ENCODE measurements around the gene HOXB13. TPM values are rescaled to one million over a fixed set of nuclear protein-coding genes. Genes with fewer than 3 reads are reported as not detected.

Gene HOXB13
- total and polyA plus RNA-seq, 4 donors = 0.18 to 0.25 TPM; not detected in 2

DNA sequence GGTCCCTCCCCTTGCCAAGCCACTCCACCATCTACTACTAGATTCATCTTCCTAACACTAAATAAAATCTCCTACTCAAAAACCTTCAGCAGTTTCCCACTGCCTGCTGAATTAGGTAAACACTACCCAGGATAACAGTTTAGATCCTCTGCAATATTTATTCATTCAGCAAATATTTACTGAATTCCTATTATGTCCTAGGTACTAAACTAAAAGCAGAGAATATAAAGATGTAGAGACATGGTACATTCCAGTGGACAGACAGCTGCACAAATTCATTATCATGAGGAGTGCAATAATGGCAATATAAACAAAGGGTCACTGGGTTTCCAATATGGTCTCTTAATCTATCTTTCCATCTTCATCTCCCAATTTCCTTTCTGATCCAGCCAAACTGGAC lies 30.7 kb upstream of the HOXB13 start:
- Histone ChIP-seq H3K27me3 (ENCODE audit: control insufficient read depth in 1 of 2, insufficient read depth in 2 of 2, low read length in 1 of 2) (no peaks in the 10 kb centered on the region), H3K4me1 (ENCODE audit: control insufficient read depth in 1 of 2, insufficient read depth in 2 of 2, low read length in 2 of 2) (no peaks in the 10 kb centered on the region), H3K27ac (ENCODE audit: low read depth in 1 of 2, low read length in 2 of 2) (no peak overlapping the region), H3K36me3 (ENCODE audit: control insufficient read depth in 1 of 2, insufficient read depth in 2 of 2, low read length in 1 of 2) (no peaks in the 10 kb centered on the region), H3K4me3 (ENCODE audit: low read length in 2 of 2) (no peak overlapping the region), H3K9me3 (ENCODE audit: control insufficient read depth, low read length) (no peaks in the 10 kb centered on the region)
- DNase-seq (no peak), ATAC-seq (ENCODE audit: low FRiP score) (no peak)
- intact Hi-C loops (cut with DNase I) = no loop called here

- Histone ChIP-seq H3K4me3 (ENCODE audit: low read length in 2 of 2) (no peak overlapping the region), H3K27ac (ENCODE audit: low read depth in 1 of 2, low read length in 2 of 2) (no peak overlapping the region), H3K36me3 (ENCODE audit: control insufficient read depth in 1 of 2, insufficient read depth in 2 of 2, low read length in 1 of 2) (no peaks in the 10 kb centered on the region), H3K9me3 (ENCODE audit: control insufficient read depth, low read length) (no peaks in the 10 kb centered on the region), H3K4me1 (ENCODE audit: control insufficient read depth in 1 of 2, insufficient read depth in 2 of 2, low read length in 2 of 2) (no peaks in the 10 kb centered on the region), H3K27me3 (ENCODE audit: control insufficient read depth in 1 of 2, insufficient read depth in 2 of 2, low read length in 1 of 2) (no peaks in the 10 kb centered on the region)
- ATAC-seq (ENCODE audit: low FRiP score) (no peak), DNase-seq (no peak)
- intact Hi-C loops (cut with DNase I) = no loop called here
- 42 to 44% methylated on average over 2 of the region's 2 CpGs for WGBS, 2 donors
These were observed 29.0 kb upstream of the HOXB13 start for GRCh38 chr17:48757524-48757961.

GRCh38 chr17:48756830-48757251 lies 28.3 kb upstream of the HOXB13 start:
- no peaks in the 10 kb centered on the region for H3K9me3 ChIP-seq (ENCODE audit: control insufficient read depth, low read length)
- DNase-seq (no peak), ATAC-seq (ENCODE audit: low FRiP score) (no peak)
- no peaks in the 10 kb centered on the region for H3K27me3 ChIP-seq (ENCODE audit: control insufficient read depth in 1 of 2, insufficient read depth in 2 of 2, low read length in 1 of 2)
- intact Hi-C loops (cut with DNase I) = no loop called here
- no peaks in the 10 kb centered on the region for H3K36me3 ChIP-seq (ENCODE audit: control insufficient read depth in 1 of 2, insufficient read depth in 2 of 2, low read length in 1 of 2)
- 23 to 30% methylated on average over 3 of the region's 3 CpGs for WGBS, 2 donors
- no peak overlapping the region for H3K4me3 ChIP-seq (ENCODE audit: low read length in 2 of 2)
- no peaks in the 10 kb centered on the region for H3K4me1 ChIP-seq (ENCODE audit: control insufficient read depth in 1 of 2, insufficient read depth in 2 of 2, low read length in 2 of 2)
- H3K27ac ChIP-seq (ENCODE audit: low read depth in 1 of 2, low read length in 2 of 2) = no peak overlapping the region

DNA sequence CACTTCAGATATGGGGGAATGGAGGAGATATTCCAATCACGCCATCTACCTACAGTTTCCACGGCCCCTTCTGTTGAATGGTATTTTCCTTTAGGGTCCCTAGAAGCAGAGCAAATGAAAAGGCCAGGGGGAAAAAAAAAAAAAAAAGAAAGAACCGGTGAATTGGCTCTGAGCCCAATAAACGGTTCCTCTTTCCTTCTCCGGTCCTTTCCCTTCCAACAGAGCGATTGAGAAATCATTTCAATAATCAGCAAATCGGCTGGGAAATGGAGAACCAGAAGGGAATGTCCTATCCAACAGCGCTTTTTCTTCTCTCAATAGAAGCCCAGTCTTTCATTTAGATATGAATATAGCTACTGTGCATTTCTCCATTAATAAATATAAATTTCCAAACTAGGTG lies 26.8 kb upstream of the HOXB13 start:
- 23 to 29% methylated on average over 8 of the region's 8 CpGs for WGBS, 2 donors
- no peaks in the 10 kb centered on the region for H3K9me3 ChIP-seq (ENCODE audit: control insufficient read depth, low read length)
- no peaks in the 10 kb centered on the region for H3K4me1 ChIP-seq (ENCODE audit: control insufficient read depth in 1 of 2, insufficient read depth in 2 of 2, low read length in 2 of 2)
- no peak overlapping the region for H3K4me3 ChIP-seq (ENCODE audit: low read length in 2 of 2)
- no peak for DNase-seq
- H3K36me3 ChIP-seq (ENCODE audit: control insufficient read depth in 1 of 2, insufficient read depth in 2 of 2, low read length in 1 of 2) = no peaks in the 10 kb centered on the region
- no peaks in the 10 kb centered on the region for H3K27me3 ChIP-seq (ENCODE audit: control insufficient read depth in 1 of 2, insufficient read depth in 2 of 2, low read length in 1 of 2)
- intact Hi-C loops (cut with DNase I) = no loop called here
- ATAC-seq (ENCODE audit: low FRiP score) = no peak
- no peak overlapping the region for H3K27ac ChIP-seq (ENCODE audit: low read depth in 1 of 2, low read length in 2 of 2)

DNA sequence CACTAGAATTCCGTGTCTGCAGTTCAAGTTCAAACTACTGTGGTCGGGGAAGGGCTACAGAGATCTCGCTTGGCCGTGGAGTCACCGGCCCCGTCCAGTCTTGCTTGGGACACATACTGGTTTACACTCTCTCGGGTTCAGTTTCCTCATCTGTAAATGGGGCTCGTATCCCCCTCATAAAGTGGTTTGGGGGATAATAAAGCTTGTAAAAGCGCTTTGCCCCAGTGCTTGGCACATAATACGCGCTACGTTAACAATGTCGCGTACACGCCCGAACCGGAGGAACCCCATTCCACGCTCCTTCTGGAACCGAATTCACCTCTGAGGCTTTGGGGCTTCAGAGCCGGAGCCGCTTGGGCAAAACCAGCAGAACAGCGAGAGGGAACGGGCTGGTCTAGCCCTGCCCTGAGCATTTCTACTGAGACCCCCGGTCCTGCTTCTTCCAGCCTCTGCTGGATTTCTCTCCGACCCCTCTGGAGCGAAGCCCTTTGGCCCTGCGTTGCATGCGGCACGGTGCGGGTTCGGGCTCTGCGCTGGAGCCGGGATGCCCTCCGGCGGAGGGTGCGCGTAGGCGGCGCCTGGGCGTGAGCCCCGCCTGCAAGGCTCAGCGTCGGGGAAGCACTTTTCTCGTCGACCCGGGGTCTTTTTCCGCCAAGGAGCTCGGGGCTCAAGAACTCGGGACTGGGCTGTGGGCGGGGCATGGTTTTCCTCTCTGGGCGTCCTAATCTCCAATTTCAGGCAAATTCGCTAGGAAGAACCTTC lies 26.1 kb upstream of the HOXB13 start:
- WGBS, 2 donors = 6 to 7% methylated on average over 52 of the region's 52 CpGs

GRCh38 chr17:48753794-48754499 lies 25.4 kb upstream of the HOXB13 start:
- Histone ChIP-seq H3K27me3 (ENCODE audit: control insufficient read depth in 1 of 2, insufficient read depth in 2 of 2, low read length in 1 of 2) (peaks cover 0 to 2% of the 10 kb centered on the region in 2 donors), H3K4me1 (ENCODE audit: control insufficient read depth in 1 of 2, insufficient read depth in 2 of 2, low read length in 2 of 2) (no peaks in the 10 kb centered on the region), H3K36me3 (ENCODE audit: control insufficient read depth in 1 of 2, insufficient read depth in 2 of 2, low read length in 1 of 2) (no peaks in the 10 kb centered on the region), H3K9me3 (ENCODE audit: control insufficient read depth, low read length) (no peaks in the 10 kb centered on the region), H3K27ac (ENCODE audit: low read depth in 1 of 2, low read length in 2 of 2) (no peak overlapping the region), H3K4me3 (ENCODE audit: low read length in 2 of 2) (no peak overlapping the region)
- ATAC-seq (ENCODE audit: low FRiP score) (no peak), DNase-seq (no peak)
- 13% methylated on average over 22 of the region's 22 CpGs for WGBS, 2 donors
- intact Hi-C loops (cut with DNase I) = no loop called here

More for the DNA sequence above, 26.1 kb upstream of the HOXB13 start:
- Histone ChIP-seq H3K27me3 (ENCODE audit: control insufficient read depth in 1 of 2, insufficient read depth in 2 of 2, low read length in 1 of 2) (no peaks in the 10 kb centered on the region), H3K27ac (ENCODE audit: low read depth in 1 of 2, low read length in 2 of 2) (no peak overlapping the region), H3K4me3 (ENCODE audit: low read length in 2 of 2) (no peak overlapping the region), H3K4me1 (ENCODE audit: control insufficient read depth in 1 of 2, insufficient read depth in 2 of 2, low read length in 2 of 2) (no peaks in the 10 kb centered on the region), H3K9me3 (ENCODE audit: control insufficient read depth, low read length) (no peaks in the 10 kb centered on the region), H3K36me3 (ENCODE audit: control insufficient read depth in 1 of 2, insufficient read depth in 2 of 2, low read length in 1 of 2) (no peaks in the 10 kb centered on the region)
- intact Hi-C loops (cut with DNase I) = no loop called here
- no peak for DNase-seq
- ATAC-seq (ENCODE audit: low FRiP score) = no peak

GRCh38 chr17:48752399-48753288 lies 24.1 kb upstream of the HOXB13 start:
- H3K9me3 ChIP-seq (ENCODE audit: control insufficient read depth, low read length) = no peaks in the 10 kb centered on the region
- no peak for ATAC-seq (ENCODE audit: low FRiP score)
- no peak overlapping the region for H3K4me3 ChIP-seq (ENCODE audit: low read length in 2 of 2)
- no peak overlapping the region for H3K27ac ChIP-seq (ENCODE audit: low read depth in 1 of 2, low read length in 2 of 2)
- no peaks in the 10 kb centered on the region for H3K36me3 ChIP-seq (ENCODE audit: control insufficient read depth in 1 of 2, insufficient read depth in 2 of 2, low read length in 1 of 2)
- no peaks in the 10 kb centered on the region for H3K4me1 ChIP-seq (ENCODE audit: control insufficient read depth in 1 of 2, insufficient read depth in 2 of 2, low read length in 2 of 2)
- no peak for DNase-seq
- H3K27me3 ChIP-seq (ENCODE audit: control insufficient read depth in 1 of 2, insufficient read depth in 2 of 2, low read length in 1 of 2) = peaks cover 0 to 2% of the 10 kb centered on the region in 2 donors
- intact Hi-C loops (cut with DNase I) = no loop called here
- WGBS, 2 donors = 4 to 5% methylated on average over 43 of the region's 43 CpGs

- WGBS, 2 donors = 7 to 8% methylated on average over 13 of the region's 13 CpGs
- no peak overlapping the region for H3K27ac ChIP-seq (ENCODE audit: low read depth in 1 of 2, low read length in 2 of 2)
- ATAC-seq (ENCODE audit: low FRiP score) = no peak
- DNase-seq = no peak
- H3K9me3 ChIP-seq (ENCODE audit: control insufficient read depth, low read length) = no peaks in the 10 kb centered on the region
- no peaks in the 10 kb centered on the region for H3K4me1 ChIP-seq (ENCODE audit: control insufficient read depth in 1 of 2, insufficient read depth in 2 of 2, low read length in 2 of 2)
- peaks cover 0 to 2% of the 10 kb centered on the region in 2 donors for H3K27me3 ChIP-seq (ENCODE audit: control insufficient read depth in 1 of 2, insufficient read depth in 2 of 2, low read length in 1 of 2)
- intact Hi-C loops (cut with DNase I) = no loop called here
- no peak overlapping the region for H3K4me3 ChIP-seq (ENCODE audit: low read length in 2 of 2)
- no peaks in the 10 kb centered on the region for H3K36me3 ChIP-seq (ENCODE audit: control insufficient read depth in 1 of 2, insufficient read depth in 2 of 2, low read length in 1 of 2)
These were observed 23.3 kb upstream of the HOXB13 start for GRCh38 chr17:48751733-48752398.
